GM18868 (cell line): ENCODE results near the gene IKBKE.

Source experiments
- ATAC-seq: cut with Tn5 transposase; IDR thresholded peaks from one replicate; pipeline ENCODE4 v1.9.1; 2021; ENCODE audit warnings: mild to moderate bottlenecking, moderate library complexity; ENCODE audit not compliant: unreplicated experiment

Gene IKBKE

DNA sequence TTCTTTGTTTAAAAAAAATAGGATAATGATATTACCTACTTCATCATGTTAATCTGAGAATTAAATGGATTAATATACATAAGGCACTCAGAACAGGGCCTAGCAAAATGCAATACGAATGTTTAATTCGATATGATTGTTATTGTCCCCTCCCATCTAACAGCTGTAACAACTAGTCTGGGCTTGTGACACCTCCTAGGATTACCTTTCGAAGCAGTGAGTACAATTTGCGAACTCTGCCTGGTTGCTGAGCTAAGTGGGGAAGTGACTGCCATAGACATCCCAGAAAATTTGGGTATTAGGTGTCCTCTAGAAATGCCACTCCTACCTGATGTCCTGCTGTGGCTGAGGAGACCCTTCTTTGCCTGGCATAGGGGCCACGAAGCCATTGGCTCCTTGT lies 40.1 kb downstream of the IKBKE start:
- ATAC-seq: no peak

DNA sequence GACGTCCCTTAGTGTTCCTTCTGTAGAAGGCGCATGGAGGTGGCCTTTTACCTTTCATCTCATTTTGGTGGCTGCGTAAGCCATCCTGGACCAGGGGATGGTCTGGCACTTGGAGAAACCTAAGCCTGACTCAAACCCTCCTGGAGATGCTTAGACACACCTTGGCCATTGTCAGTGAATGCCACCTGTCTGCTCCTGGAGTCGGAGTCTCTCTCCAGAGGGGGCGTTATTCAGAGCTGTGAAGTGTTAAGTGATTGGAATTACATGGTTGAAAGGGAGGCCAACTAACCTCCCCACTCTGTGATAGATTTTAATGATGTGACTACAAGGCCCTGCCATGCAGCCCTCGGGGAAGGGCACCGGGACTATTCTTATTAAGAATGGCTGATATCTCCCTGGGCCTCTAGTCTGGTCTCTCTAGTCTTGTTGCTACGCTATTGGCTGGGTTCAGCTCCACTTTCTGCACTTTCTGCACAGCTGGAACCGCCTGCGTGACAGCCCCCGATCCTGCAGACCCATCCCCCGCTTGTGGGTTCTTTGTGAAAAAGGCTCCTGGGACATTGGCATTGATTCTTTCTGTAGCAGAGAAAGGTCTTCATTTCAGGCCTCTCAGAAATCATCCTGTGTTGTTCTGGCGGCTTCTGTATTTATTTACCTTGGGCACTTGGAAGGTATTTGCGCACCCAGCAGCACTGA lies 41.2 kb downstream of the IKBKE start:
- ATAC-seq: no peak

DNA sequence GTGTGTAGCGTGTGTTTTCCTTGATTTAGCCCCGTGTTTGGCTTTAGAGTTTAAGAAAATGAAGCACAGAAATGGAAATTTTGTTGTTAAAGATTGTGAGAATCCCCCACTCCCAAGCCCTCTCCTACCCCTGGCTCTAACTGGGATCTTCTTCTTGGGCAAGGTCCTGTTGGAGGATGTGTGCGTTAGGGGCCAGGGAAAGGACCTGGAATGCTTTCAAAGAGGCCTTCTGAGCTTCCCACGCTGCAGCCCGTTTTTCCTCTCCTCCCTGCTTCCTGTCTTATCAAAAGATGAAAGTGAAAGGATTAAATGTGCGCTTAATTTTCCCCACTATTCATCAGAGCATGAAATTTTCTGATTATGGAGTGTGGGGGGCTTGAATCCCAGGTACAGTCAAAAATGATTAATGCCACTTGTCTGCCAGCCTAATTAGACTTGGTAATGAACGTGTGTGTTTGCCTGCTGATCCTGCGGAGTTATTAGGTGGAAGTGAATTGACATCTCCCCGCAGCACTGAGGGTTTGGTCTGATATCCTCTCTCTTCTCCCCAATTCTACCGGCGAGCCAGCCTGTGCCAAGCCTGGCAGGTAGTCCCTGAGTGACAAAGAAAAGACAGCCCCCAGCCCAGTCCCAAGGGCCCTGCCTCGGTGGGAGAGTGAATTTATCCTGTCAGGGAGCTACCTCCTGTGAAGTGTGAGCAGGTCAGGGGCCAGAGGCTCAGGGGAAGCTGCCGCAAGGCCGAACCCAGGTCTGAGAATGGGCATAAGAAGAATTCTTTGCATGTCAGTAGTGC lies 42.0 kb downstream of the IKBKE start:
- no peak for ATAC-seq

DNA sequence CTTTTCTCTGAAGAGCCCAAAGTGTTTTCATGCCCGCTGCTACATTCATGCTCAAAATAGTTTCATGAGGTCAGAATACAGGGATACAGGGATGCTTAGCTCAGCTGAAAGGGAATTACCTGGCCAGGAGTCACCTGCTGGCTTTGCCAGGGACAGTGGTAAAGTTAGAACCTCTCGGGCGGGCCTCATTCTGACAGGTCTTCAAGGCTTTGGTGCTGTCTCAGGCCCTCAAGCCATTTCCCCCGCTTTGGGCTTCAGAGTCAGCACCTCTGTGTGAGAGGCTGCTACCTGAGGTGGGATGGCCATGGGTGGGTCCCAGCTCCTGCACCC lies 42.5 kb downstream of the IKBKE start:
- no peak for ATAC-seq

DNA sequence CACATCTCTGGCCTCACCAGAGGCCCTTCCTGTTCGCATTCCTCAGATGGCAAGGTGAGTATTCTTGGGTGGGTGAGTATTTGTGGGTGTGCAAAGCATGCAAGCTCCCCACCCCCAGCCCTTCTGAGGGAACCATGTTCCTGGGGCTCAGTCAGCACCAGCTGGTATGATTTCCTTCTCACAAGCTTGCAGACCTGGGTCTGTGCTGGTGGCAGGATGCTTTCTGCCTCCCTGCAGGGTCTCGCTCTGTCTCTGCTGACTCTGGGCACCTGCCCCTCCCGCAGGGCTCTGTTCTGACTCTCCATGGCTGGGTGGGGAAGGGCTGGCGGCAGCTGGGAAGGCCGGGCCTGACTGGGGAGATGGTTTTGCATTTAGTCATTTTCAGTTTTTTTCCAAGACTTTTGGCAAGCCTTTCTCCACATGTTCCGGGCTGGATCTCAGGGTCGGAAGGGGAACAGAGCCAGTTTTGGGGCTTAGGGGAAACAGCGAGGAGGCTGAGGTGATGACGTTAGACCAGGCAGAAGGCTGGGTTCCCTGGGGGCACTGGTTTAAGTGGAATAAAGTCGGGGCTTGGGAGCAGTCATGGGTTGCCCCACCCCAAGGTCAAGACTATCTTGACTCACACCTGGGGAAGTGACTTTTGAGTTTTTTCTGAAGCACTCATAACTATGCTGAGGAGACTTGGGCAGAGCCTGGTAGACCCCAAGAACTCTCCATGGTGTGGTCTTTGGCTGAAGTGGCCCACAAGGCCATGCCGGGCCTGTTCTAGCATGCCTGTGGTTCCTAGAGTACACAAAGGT lies 43.2 kb downstream of the IKBKE start:
- no peak for ATAC-seq

DNA sequence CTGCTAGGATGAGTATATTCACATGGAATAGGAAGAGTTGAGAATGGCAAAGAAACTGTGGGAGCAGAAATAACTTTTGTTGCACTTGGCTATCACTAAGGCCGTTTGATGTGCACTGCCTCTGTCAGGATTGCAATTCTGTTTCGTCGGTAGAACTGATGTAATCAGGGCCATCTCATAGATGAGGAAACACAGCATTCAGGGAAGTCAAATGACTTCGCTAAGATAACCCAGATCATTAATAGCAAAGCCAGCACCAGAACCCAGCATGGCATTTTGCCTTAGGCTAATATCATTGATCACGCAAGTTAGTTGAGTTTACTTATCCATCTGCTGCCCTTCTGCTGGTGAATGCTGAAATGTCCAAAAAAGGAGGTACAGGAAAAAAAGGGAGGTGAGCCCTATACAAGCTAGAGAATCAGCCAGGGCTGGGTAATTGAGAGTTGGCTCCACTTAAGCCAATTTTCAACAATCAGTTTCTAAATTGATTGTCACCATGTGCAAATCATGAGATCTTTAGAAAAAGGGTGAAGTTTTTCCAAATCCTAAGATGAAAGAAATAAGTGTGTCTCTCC lies 44.6 kb downstream of the IKBKE start:
- ATAC-seq: no peak

DNA sequence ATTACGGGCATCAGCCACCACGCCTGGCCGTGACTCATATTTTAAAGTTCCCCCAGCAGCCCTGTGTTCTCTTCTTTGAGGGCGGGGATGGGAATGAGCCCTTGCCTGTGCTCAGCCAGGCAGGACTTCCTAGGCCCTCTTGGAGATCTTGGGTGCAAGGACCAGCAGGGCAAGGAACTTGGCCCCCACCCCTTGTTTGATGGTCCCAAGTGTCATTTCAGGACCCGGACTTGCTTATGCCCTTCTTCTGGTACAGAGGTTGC lies 46.4 kb downstream of the IKBKE start:
- no peak for ATAC-seq

DNA sequence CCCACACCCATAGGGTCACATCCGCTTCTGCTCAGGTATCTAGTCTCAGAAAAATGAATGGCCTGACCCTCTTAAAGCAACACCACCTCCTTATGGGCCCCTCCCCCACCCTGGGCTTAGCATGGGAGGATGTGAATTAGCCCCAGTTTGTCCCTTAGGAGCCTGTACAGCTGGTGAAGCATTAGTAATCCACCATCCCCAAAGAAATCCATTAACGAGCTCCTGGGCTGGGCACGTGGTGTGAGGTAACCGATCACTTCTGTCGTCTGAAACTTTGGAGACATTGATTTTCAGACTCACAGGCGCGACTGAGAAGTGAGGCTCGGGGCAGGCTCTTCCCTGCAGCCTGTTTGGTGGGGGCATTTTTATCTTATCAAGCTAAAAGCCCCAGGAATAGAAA lies 47.5 kb downstream of the IKBKE start:
- ATAC-seq: no peak

DNA sequence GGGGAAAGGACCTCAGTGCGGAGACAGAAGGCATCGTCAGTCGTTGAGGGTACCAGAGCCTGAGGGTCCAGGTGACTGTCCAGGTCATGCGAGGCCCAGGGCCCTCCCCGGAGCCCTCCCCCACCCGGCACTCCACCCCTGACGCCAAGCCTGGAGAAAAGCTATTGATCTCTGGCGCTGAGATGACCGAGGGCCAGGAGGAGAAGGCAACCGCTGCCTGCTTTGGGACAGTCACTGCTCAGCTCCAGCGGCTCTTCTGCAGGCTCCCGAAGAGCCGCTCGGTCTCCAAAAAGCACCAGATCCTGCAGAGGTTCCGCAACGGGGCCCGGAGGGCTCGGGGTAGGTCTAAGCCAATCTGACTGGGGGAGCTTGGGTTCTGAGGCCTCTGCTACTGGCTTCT lies 47.9 kb downstream of the IKBKE start:
- ATAC-seq: no peak

DNA sequence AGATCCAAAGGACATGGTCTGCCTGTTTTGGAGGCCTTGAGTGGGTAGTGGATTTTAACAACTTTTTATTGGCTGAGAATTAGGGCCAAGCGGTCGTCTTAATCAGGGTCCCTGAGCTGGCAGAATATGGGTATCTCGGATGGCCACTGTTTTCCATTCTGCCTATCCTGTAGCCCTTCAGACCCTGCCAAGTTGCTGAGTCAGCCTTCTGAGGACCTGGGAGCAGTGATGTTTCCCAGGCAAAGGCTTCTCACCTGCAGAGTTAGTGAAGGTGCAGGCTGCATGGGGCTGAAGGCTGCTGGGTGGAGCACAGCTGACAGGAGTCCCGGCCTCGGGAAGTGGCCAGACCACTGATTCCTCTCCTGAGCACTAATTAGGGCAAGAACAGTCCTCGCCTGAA lies 48.5 kb downstream of the IKBKE start:
- ATAC-seq: no peak

DNA sequence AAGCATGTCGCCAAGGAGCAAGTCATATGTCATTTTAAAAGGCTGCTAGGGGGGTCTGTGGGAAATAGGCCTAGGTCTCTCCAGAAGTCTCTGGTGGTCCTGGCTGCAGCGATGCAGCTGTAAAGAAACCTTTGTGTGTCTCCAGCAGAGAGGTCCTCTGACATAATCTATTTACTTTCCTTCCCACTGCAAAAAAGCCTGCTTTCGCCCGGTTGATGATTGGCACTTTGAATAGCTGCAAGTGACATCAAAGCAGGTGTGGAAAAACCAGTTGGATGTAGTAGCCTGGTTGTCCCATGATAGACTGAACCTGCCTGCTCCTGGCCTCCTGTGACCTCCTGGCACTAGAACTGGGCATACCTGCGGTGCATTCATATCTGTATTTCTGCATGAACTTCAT lies 50.9 kb downstream of the IKBKE start:
- ATAC-seq: no peak

DNA sequence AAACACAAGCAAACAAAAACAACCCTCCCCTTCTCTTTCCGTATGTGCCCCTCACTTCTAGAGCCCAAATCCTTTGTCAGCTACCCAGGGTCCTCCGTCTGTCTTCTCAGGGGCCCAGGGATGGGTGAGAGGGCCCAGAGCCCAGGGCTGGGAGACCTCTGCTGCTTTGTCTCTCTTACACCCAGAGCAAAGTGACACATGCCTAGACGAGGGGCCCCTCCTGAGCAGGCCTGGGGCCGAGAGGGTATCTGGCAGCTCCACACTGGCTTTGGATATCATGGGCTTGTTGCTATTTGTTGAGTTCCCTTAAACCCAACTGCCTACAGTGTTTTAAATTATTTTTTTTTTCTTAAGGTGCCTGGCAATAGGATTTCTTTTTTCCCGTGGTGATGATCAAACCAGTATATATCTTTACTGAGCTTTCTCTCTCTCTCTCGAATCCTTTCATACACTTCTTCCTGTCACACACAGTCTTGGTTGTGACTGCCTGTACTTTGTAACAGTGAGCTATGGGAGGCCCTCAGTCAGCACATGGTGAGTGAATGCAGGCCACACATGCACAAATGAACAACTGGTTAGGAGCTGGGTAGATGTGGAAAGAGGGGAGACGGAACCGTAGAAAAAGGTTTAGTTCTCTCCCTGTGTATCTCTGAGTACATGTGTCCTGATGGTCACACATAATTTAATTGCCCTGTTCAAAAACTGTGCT lies 51.6 kb downstream of the IKBKE start:
- no peak for ATAC-seq

DNA sequence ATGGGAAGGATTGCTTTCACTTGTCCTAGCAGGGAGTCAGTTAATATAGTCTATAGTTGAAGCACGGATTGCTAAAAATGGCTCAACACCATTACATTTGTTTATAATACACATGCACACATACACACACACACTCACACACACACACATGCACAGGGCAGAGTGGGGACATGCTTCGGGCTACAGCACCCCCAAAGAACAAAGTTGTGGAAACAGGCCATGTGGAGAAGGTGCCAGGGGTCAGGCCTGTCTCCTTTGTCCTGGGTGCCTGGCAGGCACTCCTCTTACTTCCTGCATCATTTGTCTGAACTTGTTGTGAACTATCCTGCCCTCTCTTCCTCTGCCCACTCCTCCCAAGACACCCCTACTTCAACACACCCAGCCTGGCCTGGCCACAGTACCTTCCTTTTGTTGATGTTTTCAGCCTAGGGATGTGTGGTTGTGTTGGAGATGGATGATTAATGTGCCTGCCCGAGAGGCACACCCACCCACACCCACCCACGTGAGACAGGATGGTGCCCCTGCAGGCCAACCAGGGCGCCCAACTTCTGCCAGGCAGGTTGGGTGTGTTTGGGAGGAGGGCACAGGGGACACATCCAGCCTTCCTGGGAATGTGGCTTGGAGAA lies 54.6 kb downstream of the IKBKE start:
- ATAC-seq: no peak

DNA sequence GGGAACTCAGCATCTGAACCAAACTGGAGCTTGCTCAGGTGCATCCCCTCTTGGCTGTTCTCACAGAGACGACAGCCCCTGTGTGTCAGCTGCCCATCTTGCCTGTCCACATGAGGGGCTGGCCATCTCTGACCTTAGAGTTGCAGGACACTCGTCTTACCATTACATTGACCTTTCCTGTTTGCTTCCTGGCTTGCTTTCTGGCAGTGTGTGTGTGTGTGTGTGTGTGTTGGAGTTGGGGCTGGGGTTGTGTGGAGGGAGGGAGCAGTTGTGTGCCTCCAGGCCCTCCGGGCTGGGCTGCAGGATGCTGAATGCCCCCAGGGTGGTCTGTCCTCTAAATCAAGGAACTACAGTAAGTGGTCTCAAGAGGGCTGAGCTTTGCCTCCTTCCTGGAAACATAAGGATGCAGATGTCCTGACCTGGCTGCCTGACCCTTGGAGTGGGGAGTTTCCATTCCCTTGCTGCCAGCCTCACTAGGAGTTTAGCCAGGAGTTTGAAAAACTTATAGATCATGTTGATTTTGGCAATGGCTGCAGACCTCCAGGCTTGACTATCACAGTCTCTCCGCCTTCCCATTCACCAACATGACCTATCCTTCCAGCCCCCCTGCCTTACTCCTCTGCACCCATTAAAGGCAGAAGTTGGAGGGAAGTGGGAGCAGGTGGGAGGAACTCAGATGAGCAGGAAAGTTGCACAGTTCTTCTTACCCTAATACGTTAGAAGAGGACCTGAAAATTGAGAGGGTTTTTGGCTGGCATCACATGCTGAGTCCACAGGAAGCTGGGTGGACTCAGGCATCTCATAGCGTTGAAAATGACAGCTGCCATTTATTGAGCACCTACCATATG lies 56.0 kb downstream of the IKBKE start:
- no peak for ATAC-seq

DNA sequence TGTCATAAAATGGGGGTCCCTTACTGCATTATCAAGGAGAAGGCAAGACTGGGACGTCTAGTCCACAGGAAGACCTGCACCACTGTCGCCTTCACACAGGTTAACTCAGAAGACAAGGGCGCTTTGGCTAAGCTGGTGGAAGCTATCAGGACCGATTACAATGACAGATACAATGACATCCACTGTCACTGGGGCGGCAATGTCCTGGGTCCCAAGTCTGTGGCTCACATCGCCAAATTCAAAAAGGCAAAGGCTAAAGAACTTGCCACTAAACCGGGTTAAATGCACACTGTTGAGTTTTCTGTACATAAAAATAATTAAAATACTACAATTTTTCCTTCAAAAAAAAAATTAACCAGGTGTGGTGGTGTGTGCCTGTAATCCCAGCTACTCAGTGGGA lies 59.1 kb downstream of the IKBKE start:
- no peak for ATAC-seq

DNA sequence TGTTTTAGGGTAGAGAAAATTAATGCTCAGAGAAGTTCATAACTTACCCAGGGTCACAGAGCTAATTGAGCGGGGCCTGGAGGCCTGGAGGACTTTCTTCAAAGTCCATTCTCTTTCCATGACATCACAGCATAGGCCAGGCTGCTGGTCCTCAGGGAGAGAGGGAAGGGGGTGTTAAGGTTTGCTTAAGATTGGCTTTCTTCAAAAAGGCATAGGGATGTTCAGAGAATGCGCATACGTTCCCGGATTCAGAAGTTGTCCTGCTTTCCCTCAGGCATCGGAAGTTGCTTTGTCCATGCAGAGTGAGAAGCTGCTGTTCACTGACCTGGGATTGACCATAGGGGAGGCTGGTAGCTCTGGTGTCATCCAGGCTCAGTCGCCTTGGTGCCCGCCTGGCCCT lies 62.1 kb downstream of the IKBKE start:
- no peak for ATAC-seq

DNA sequence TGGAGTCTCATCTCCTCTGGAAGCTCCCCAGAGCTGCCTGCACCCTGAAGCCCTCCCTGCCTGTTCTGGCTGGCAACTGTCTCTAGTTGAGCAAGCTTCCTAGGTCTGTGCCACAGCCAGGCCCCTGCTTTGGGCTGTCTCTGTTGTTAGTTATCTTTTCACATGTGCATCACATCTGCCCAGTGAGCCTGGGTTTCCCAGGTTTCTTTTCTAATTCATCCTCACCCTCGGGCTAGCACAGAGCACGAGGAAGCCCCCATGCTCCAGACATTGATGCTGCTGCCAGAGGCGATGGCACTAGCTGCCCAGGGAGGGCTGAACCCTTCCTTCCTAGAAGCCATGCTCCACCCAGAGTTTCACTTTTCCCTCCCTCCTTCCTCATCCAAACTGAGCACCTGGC lies 64.3 kb downstream of the IKBKE start:
- no peak for ATAC-seq

DNA sequence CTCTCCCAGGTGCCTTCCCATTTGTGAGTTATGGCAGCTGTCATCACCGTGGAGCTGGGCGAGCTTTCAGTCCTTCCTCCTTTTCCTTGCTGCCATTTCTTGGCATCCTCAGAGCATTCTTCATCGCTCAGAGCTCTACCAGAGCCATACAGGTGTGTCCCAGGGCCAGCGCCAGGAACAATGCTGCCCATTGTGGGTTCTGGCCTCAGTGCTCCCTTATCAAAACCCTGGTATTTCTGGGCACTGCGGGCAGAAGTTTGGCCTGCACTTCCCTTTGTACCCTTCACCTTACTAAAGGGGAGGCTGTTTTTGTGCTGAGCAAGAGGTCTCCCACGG lies 65.5 kb downstream of the IKBKE start:
- ATAC-seq: no peak

DNA sequence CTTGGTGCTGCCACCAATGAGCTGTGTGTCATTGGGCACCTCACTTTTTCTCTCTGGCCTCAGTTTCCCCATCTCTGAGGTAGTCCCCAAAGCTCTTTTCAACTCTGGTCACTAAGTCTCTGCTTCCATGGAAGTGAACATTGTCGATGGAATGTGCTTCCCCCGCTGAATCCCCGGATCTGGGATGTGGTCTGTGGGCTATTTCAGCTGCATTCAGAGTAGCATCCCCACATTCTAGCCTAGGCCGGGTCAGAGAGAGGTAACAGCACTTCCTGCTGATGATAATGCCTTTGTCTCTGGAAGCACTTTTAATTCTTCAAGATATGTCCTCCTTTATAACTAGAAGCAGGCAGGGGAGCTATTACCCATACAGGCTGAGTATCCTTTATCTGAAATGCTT lies 66.9 kb downstream of the IKBKE start:
- ATAC-seq: no peak
